H54 (cell line): ENCODE measurements around the gene FCN2.
"Not testable (repeated sequence)": the region's sequence is repeated elsewhere in the genome, so short reads cannot be mapped to it uniquely, and the experiment has no call there.

Source experiments
- DNase-seq: peaks from one replicate; pipeline ENCODE4 v3.0.0; 2011; ENCODE audit warnings: low spot score, mixed read lengths; ENCODE audit not compliant: insufficient read length
- FAIRE-seq: peaks from 3 replicates; lab custom pipeline; 2011; peaks lifted over from hg19 to GRCh38; lab: Jason Lieb, UNC
- POLR2A ChIP-seq: IDR thresholded peaks from 2 replicates; pipeline ENCODE4 v1.6.1; 2011; ENCODE audit warnings: low read depth, mild to moderate bottlenecking, low read length

The FCN2 gene

GRCh38 chr9:134854541-134854981 is 26.0 kb upstream of the FCN2 start:
- TF ChIP-seq POLR2A: no peak
- no peak for DNase-seq
- no peak for FAIRE-seq

DNA sequence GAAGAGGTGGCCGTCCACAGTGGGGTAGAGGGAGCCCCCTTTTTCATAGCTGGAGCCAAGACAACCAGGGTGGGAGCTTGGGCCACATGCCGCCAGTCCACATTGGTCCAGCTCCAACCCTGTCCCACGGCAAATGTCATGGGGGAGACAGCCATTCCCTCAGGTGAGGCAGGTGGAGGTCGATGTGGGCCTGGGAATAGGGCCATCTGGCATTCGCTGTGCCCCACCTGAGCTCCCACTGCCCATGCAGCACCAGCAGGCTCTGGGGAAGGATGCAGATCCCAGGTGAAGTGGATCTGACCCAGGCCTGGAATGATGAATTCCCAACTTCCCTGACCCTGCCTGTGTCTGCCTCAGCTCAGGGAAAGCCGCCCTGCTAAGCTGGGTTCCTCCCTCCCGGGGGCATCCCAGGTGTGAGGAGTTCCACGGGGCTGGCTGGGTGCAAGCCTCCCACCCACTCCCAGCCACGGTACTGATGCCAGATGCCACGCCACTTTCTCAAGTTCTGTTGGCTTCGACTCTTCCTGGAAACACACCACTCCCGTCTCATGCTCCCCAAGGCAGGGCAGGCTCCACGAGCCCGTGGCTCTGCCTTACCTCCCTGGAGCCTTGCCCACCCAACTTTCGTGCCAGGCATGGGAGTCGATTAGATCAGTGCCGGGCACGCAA is 25.2 kb upstream of the FCN2 start:
- TF ChIP-seq POLR2A: no peak
- no peak for DNase-seq
- no peak for FAIRE-seq

GRCh38 chr9:134855900-134856377 is 24.7 kb upstream of the FCN2 start:
- no peak for TF ChIP-seq POLR2A
- FAIRE-seq: no peak
- DNase-seq: no peak

DNA sequence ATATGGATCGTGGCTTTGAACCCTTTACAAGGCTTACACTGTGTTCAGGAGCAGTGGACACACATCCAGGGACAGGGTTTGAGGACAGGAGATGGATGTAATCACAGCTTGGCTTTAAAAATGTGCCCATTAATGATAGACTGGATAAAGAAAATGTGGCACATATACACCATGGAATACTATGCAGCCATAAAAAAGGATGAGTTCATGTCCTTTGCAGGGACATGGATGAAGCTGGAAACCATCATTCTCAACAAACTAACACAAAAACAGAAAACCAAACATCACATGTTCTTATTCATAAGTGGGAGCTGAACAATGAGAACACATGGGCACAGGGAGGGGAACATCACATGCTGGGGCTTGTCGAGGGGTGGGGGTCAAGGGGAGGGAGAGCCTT is 23.2 kb upstream of the FCN2 start:
- not testable (repeated sequence) for FAIRE-seq, DNase-seq

DNA sequence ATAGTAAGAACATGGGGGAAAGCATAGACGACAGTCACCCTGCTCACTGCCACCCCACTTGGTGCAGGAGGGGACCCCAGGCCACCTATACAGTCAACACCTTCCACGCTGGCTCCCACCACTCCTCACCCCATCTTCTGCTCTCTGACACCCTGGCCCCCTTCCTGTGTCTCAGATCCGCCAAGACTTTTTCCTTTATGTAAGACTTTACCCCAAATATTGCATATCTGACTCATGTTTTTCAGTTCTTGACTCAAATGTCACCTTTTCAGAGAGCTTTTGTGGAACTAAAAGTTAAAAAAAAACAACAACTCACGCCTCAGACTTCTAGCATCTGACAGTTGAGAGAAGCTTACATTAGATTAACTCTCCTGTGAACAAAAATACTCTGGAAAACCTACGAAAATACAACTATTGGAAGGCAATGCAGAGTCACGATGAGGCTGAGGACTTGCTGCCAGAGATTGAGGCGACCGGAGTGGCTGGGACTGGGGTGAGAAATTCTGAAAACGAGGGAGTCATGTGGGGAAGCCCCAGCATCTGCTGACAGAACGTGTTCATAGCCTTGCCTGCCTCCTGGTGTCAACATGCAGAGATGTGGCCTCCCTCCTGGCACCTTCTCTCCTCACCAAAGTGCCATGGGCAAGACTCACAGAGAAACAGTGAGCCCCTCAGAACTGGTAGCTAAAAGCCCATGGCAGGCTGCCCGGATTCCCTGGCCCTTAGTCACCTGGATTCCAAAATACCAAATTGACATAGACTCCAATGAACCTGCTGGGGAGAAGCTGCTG is 22.4 kb upstream of the FCN2 start:
- DNase-seq (peak; percentile 80), FAIRE-seq (peak; percentile 38)
- no peak for TF ChIP-seq POLR2A

GRCh38 chr9:134860510-134860909 is 20.1 kb upstream of the FCN2 start:
- DNase-seq (no peak), FAIRE-seq (no peak)
- TF ChIP-seq POLR2A: no peak

GRCh38 chr9:134861595-134862334 is 18.8 kb upstream of the FCN2 start:
- no peak for FAIRE-seq
- no peak for TF ChIP-seq POLR2A
- DNase-seq: no peak

GRCh38 chr9:134863306-134863902 is 17.2 kb upstream of the FCN2 start:
- DNase-seq: peak; percentile 57
- FAIRE-seq: no peak
- TF ChIP-seq POLR2A: no peak

- FAIRE-seq (no peak), DNase-seq (no peak)
- TF ChIP-seq POLR2A: no peak
Observed at GRCh38 chr9:134863941-134864820, 16.4 kb upstream of the FCN2 start.

- FAIRE-seq: no peak
Observed at GRCh38 chr9:134864821-134865190, 15.8 kb upstream of the FCN2 start.

GRCh38 chr9:134867917-134868750 is 12.5 kb upstream of the FCN2 start:
- FAIRE-seq (no peak), DNase-seq (no peak)
- TF ChIP-seq POLR2A: no peak

More at GRCh38 chr9:134864821-134865190, 15.8 kb upstream of the FCN2 start:
- no peak for DNase-seq
- TF ChIP-seq POLR2A: no peak
